T-helper 2 cell (primary cell): Measurements from ENCODE around the gene PITRM1.

ENCODE experiments used
- DNase-seq, 5 experiments: peaks; one replicate each; pipeline versions ENCODE4 v3.0.0 to v3.0.0-alpha.2; 2012 to 2022

The PITRM1 gene

DNA sequence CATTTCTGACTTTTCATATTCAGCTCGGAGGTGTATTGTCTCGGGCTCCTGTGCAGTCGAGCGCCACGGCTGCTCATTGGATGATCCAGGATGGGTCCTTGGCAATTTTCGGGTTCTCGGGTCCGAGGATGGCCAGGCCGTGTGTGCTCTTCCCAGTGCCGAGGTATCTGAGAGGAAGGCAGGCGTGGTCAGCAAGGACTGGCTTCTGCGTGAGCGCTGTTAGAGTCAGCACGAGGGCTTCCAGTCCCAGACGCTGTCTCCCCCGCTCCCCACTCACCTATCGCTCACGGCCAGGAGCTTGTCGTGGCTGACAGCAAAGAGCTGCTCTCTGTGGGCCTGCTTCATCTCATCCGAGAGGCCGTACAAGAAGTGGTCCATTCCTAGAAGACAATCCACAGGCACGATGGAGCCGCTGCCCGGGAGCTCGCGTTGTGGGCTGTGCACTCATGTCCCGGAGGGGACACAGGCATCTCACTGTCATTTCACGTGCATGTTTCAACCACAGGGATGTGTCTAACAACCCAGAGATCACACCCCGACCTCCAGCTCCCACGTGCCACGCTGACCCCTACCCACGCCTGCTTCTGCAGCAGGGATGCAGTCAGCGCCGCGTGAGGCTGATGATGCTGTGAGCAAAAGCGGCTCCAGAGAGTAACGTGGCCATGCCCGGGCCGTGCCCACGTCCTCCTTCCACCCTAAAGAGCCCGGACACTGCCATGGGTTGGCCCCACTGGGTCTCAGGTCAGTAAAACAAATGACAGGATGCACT, 34.4 kb downstream of the PITRM1 start:
- no peak for DNase-seq

DNA sequence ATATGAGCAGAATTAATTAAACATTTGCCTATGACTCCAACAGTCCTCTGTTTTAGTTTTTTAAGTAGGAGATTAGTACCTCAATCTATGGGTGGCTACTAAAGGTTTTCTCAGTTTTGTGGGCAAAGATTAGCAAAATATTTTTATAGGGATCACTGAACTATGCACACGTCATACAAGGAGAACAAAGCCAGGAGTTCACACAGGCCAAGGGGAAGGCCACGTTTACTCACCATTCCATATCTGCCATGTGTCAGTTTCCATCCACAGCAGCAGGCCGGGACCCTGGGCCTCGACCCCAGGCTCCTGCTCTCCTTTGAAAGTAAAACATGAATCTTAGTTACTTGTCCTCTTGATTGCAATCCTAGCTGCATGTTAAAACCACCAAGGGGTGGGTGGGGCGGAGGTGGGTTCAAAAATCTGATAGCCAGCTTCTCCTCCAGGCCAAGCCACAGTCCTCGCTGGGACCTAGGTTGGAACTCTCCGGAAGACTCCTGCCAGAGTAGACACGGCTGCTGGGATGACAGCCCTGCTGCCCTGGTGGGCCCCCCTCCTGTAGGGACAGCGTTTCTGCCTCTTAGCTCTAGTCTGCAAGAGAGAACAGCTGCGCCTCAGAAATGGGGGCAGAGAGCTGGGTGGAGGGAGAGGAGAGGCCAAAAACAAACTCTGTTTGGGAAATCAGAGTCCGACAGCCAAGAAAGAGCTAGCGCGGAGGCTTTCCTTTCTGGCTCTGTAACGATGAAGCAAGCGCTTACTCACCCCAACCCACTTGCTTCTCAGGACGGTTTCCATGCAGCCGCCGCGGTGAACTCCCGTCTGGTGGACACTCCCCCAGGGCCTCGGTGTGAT, 35.6 kb downstream of the PITRM1 start:
- DNase-seq: no peak

DNA sequence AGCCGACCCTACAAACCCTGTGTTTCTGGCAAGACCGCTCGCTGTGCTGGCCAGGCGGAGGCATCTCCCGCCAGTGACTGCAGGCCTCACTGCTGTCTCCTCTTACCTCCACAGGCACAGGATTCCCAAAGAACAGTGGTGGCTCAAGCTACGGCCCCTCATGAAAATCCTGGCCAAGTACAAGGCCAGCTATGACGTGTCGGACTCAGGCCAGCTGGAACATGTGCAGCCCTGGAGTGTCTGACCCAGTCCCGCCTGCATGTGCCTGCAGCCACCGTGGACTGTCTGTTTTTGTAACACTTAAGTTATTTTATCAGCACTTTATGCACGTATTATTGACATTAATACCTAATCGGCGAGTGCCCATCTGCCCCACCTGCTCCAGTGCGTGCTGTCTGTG, 36.2 kb downstream of the PITRM1 start:
- no peak for DNase-seq

DNA sequence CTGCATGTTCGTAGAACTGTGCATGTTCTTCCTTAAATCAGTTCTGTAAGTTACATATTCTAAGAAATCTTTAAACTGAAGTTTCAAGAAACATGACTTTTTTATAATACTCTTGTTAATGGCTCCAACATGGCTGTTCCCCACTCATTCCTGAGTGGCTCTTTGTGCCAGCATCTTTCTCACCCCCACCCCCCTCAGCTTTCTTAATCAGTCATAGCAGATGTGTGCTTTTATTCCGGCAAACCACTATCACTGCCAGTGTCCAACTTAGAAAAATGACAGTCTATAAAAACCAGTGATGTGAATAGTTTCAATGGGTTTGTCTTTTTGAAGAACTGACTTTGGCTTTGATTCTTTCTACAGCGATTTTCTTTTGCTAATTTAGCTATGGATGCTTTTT, 37.6 kb downstream of the PITRM1 start:
- no peak for DNase-seq

DNA sequence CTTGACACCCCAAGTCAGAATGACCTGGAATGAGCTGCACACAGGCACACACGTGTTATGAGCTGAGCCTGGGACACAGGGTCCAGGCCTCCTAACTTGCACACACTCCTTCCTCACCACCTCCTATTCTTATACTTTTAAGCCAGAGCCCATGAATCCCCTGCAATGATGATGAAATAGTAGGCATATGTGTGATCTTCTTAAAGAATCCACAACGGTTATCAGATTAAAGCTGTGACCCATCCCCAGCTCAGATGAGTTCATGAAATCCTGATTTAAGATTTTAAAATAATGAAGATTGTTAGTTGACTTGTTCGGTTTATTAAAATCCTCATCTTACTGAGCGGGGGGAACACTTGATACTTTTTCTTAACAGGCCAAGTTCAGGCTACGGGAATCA, 38.6 kb downstream of the PITRM1 start:
- DNase-seq: no peak

DNA sequence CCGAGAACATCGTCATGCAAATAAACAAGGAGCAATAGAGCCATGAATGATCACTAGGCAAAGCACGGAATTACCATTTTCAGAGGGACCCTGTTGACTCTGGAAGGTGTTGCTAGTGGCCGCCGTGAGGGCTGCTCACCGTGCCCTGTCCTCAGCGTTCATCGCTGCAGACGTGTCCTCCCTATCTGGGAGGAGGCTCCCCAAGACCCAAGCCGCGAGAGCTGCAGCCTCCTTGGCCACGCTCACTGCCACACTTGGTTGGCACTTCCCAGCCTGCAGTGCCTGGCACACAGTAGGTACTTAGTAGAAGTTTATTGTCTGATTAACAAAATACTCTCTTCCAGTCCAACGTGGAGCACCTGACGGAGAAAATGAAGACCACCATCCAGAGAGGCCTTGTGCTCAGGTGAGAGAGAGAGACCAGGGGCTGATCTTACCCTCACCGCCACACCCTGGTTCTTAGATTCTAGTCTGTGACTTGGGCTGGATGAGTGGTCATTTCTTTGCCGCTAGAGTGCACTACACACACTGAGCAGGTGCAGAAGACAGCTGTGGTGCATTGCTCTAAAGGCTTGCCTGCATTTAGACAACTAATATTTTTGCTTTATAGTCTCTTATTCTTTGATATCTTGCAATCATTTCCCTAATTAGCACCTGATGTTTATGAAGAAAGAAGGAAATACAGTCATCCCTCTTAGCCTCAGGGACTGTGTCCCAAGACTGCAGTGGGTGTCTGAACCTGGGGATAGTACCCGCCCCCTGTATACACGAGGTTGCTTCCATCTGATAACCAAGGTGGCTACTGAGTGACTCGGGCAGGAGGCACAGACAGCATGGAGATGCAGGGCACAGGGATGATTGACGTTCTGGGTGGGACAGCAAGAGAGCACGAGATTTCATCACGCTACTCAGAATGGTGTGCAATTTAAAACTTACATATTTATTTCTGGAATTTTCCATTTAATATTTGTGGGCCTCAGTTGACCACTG, 40.3 kb downstream of the PITRM1 start:
- no peak for DNase-seq

DNA sequence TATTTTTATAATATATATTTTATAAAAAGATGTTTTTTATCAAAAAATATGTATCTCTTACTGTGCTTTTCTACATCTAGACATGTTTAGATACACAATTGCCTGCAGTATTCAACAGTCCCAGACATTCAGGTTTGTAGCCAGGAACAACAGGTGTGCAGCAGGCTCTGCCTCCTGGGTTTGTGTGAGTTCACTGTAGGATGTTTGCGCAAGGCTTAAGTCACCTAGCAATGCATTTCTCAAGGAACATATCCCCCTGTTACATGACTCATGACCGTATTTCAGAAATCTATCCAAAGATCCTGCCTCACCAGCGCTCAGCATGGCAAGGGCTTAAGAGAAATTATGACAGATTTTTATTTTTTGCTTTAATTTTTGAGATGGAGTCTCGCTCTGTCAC, 41.5 kb downstream of the PITRM1 start:
- no peak for DNase-seq

DNA sequence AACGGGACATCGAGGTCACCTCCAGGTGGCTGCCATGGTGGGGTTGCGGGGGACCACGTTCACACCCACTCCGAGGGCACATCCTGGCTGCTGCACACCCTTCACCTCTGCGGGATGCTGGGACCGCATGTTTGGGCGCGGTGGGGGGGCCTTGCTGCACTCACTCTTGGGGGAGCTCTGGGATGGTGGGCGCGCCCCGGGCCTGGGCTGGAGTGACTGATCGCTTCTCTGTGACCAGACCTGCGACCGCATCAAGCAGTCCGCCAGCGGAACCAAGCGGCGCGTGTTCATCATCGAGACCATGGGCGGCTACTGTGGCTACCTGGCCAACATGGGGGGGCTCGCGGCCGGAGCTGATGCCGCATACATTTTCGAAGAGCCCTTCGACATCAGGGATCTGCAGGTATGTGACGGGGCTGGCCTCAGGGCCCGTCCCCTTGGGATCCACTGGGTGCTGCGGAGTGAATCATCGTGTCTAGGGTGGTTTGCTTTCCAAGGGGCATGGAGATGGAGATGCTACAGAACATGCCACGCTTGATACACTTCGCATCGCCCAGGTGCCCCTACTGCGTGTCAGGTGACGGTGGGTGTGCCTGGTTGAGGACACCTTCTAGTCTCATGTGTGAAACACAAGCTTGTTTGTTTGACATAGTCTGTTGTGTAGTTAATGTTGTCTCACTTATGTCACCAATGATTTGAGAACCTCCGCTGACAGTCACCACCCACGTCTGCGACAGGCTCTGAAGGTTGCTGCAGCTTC, 42.8 kb downstream of the PITRM1 start:
- DNase-seq: no peak

DNA sequence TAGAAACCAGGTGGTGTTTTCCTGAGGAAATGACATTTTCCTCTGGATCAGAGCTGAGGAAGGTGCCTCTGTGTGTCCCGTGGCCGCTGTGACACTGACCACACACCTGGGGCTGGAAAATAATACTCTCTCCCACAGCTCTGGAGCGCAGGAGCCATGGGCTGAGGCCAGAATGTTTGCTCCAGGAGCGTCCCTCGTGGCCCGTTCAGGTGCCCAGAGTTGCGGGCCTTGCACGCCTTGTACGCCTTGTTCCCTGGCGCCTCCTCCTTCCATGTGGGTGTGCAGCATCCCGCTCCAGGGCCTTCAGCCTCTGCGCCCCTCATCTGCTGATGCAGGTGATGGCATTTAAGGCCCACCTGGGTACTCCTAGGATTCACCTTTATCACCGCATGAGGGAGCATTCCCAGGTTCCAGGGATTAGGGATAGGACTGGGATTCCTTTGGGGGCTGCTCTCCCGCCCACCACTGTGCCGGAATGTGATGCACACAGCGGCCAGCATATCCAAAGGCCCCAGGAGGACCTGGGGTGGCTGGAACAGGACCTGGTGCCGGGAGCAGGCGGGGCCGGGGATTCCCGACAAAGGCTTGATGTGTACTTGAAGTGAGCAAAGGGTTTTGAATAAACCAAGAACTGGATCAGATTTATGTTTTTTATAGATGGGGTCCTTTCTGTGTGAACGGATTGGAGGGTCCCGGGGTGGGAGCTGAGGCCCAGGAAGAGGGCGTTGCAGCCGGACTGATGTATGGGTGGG, 44.0 kb downstream of the PITRM1 start:
- DNase-seq: no peak

DNA sequence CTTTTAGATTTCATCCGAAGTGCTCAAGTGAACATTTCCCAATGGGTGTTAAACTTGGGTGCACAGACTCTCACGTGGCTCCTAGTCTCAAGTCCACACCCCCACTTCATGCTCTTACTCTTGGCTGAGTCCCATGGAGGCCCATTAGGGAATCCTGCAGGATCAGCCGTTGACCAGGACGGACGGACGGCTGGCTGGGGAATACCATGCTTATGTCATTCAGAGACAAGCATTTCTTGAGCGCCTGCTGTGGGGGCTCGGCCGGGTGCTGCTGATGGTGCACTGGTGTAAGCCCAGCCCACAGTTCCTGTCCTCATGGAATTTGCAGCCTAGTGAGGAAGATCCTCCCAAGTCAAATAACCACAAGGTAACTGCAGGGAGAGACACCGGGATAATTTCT, 44.7 kb downstream of the PITRM1 start:
- DNase-seq: no peak

DNA sequence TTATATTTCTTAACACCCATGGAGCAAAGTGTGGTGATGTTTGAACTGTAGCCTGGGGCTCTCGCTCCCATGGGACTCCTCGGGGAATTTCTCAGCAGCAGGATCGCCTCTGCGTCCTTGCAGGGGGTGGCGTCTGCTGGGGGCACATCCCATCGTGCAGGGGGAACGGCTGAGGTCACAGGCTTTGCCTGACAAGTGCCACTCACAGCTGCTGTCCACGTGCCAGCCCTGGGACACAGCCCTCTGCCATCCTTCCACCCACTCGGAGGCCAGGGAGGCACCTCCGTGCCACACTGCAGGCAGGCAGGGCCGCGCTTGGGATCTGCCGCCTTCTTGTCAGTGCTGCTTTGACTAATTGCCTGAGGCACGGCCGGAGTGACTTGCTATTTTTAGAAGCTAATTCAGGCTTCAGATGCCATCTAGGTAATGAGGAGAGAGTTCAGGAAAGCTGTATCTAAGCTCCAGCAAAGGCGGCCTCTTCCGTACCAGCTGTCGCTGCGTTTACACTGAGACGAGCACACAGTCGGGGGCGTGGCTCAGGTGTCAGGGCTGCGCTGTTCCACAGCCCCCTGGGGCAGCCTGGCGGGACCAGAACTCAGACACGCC, 45.7 kb downstream of the PITRM1 start:
- no peak for DNase-seq

DNA sequence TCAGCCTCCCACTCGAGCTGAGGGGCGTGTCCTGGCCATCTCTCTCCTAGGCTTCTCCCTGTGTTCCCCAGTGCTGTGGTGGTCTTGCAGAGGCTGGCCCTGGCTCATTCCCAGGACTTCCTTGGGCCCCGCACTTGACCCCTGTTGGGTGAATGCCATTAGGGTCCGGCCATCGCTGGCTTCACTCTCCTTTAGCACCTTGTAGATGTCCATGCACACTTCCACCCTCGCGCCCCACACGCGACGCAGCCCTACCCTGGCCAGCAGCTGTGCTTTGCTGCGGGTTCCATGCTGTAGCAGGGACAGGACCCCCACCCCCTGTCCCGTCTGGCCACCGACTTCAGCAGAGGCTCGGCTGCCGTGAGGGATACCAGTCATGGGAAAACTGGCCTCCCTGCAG, 46.3 kb downstream of the PITRM1 start:
- DNase-seq: no peak

DNA sequence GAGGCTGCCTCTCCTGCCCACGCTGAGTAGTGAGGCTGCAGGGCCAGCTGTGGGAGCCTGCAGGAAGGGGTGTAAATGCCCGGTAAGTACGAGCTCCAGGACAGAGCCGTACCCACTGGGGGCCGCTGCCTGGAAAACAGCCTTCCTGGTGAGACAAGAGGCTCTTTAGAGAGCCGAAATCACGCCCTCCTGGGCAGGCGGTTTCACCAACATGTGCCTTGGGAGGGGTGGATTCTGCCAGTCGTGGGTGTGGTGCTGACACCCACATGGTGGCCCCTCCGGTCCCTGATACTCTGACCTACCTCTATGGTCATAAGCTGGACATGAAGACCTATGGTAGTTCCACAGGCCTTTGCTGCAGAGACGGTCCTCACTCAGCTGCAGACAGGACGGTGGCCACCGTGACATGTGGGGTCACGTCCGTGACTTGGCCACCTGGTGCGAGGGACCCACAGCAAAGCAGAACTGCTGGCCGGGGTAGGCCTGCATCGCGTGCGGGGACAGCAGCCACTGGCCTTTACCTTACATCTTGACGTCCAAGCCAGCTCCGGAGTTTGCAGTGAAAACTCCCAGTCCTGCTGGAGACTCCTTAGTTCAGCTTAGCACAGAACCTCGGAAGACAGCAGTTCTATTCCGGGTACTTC, 46.9 kb downstream of the PITRM1 start:
- DNase-seq: no peak

DNA sequence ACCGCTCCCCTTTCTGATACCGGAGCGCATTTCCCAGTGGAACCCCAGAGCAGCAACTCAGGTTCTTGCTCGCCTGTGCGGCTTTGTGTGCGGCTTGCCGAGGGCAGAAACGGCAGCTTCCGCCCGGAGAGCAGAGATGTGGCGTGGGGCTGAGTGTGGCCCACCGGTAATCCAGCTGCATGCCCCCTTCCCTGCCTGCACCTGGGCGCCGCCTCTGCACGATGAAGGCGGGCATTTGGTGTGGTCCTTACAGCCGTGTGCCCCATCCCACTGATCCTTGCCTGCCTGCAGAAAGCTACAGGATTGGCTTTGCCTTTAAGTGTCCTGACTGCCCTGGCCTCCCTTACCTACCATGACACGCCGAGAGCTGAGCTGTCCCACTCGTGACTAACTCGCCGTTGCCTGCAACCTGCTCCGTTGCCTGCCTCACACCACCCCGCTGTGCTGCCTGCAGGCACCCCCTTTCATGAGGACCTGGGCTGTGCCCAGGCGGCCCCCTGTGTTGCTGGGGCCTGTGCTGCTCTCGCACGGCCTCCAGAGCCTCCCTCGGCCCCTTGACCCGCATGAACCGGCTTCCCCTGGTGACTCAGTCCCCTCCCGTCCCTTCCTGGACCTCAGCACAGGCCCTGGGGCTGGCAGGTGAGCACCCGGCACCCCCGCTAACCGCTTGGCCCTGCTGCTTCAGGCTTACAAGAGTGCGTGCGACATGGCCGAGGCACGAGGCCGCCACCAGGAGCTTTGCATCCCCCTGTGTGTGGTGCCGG, 48.0 kb downstream of the PITRM1 start:
- DNase-seq: no peak

DNA sequence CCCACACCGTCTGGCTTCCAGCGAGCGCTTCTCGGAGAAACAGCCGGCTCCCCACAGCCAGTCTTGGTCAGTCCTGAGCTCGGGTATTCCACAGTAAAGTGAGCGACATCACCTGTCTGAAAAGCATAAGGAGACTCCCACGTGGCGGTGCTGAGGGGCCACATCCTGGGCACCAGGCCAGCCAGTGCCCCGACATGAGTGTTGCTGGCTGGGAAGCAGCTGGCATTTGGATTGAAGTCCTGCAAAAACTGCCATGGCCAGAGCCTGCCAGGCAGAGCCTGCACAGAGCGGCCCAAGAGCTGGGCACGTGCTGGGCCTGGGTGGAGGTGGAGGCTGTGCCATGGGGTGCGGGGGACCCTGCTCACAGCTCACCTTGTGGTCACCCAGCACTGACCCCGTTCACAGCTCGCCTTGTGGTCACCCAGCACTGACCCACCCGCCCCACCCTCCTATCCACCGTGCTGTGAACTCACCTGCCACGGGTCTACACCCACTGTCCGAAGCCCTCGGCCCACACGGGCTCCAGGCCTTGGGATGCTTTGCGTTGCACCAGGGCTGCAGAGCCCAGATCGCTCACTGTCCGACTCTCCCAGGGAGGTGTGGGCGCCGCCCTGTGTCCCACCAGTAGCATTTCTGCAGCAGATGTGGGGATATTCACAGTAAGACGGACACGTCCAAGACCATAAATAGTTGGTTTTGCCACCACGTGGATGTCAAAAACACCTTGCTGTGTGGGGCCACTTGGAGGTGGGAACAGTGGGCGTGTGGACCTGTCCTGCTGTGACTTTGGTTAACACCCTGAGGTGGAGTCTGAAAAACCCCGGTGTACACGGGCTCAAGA, 48.8 kb downstream of the PITRM1 start:
- no peak for DNase-seq

DNA sequence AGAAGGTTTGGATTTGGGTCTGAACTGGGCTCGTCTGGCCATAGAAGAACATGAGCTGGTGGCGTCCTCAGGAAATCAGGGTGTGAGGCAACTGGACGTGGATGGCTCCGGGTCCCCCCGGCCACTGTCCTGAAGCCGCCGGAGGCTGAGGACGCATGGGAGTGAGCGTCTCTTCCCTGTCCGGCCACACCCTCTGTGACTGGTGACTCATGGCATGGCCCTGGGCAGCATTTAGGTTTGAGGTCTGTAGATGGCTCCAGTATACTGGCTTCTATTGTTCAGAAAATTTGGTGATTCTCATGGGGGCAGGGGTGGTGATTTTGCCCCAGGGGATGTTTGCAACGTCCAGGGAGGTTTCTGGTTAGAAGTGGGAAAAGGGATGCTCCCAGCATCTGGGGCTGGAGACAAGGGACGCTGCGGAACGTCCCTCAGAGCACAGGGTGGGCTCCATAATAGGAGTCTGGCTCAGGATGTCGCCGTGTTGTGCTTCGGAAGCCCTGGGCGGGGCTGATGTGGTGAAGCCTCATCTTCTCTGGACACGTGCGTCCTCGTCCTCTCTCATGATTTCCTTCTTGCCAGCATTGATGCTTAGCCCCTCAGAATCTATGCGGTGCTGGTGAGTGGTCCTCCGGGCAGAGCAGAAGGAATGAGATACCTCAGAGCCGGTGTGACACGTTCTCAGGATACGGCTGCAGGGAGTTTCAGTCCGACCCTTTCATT, 49.9 kb downstream of the PITRM1 start:
- DNase-seq: no peak

DNA sequence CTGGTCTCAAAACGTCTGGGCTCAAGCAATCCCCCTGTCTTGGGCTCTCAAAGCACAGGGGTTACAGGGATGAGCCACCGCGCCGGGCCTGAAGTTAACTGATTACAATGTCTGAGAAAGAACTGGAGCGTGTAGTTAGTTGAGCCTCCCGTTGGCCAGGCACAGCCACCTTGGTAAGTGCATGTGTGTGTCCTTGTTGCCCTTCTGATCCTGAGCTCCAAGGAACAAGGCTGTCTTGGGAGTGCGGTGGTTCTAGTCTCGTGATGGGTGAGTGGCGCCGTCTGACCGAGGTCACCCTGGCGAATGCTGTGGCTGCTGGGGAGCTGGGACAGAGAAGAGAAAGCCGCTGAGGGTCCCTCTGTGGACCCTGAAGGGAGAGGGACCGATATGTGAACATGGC, 50.5 kb downstream of the PITRM1 start:
- DNase-seq: no peak
